Erythroblast (primary cell): ENCODE results near the gene CSNK2A1.

Experiments
- GATA1 ChIP-seq: IDR thresholded peaks from 2 replicates; pipeline ENCODE4 v1.6.1; 2011; ENCODE audit warnings: low read depth, mild to moderate bottlenecking, control low read depth, low read length, moderate library complexity
- POLR2A ChIP-seq: IDR thresholded peaks from 2 replicates; pipeline ENCODE4 v1.6.1; 2011; ENCODE audit warnings: mild to moderate bottlenecking, low read length

GRCh38 chr20:431012-431904 lies 112.3 kb downstream of the CSNK2A1 start:
- no peak for TF ChIP-seq POLR2A
- TF ChIP-seq GATA1 = no peak
